GM20000 (cell line): Measurements from ENCODE around the gene EXOC4.
"Not testable (repeated sequence)": the region's sequence is repeated elsewhere in the genome, so short reads cannot be mapped to it uniquely, and the experiment has no call there.

Experiments
- DNase-seq: peaks from one replicate; pipeline ENCODE4 v3.0.0; 2012; ENCODE audit warnings: low spot score
- TF ChIP-seq, protein P1 (sequence below): IDR thresholded peaks from 2 replicates; pipeline ENCODE4 v1.5.1; 2012; ENCODE audit warnings: mild to moderate bottlenecking, control low read depth; ENCODE audit errors: extremely low read depth, missing control alignments

The EXOC4 gene

DNA sequence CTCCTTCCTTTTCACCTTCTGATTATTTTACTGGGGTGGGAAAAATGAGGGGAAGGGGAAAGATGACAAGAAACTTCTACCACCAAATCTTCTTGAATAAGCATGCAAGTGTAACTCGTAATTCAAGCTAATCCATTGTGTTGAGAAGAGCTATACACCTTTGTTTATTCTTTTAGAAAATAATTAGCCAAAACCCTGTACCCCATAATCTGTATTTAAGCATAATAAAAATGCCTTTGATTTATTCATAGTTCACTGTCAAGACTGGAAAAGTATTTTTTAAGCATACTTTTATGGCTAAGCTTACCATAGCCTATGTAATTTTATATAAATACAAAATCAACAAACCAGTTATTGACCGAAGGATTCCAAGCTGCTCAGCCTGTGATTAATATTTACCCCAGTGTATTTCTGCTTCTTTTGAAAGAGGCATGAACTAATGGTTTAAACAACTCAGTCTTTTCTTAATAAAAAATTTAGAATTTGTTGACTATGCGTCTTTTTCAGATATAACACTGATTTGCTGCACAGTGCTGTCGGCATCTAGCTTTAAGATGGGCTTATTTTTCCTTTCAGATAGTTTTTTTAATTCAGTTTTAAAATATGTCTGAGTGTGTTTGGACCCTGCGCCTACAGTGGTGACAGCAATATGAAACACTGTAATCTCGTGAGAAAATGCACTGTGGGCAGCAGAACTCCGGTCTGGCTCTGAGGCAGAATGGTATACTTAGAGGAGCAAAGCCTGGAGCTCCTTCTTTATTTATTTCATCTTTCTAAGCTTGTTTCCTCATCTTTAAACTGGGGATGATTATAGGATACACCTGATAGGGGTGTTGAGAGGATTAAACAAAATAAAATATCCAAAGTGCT is 635.4 kb downstream of the EXOC4 start:
- TF ChIP-seq, protein P1, sequence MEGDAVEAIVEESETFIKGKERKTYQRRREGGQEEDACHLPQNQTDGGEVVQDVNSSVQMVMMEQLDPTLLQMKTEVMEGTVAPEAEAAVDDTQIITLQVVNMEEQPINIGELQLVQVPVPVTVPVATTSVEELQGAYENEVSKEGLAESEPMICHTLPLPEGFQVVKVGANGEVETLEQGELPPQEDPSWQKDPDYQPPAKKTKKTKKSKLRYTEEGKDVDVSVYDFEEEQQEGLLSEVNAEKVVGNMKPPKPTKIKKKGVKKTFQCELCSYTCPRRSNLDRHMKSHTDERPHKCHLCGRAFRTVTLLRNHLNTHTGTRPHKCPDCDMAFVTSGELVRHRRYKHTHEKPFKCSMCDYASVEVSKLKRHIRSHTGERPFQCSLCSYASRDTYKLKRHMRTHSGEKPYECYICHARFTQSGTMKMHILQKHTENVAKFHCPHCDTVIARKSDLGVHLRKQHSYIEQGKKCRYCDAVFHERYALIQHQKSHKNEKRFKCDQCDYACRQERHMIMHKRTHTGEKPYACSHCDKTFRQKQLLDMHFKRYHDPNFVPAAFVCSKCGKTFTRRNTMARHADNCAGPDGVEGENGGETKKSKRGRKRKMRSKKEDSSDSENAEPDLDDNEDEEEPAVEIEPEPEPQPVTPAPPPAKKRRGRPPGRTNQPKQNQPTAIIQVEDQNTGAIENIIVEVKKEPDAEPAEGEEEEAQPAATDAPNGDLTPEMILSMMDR, result no peak
- DNase-seq, result no peak

DNA sequence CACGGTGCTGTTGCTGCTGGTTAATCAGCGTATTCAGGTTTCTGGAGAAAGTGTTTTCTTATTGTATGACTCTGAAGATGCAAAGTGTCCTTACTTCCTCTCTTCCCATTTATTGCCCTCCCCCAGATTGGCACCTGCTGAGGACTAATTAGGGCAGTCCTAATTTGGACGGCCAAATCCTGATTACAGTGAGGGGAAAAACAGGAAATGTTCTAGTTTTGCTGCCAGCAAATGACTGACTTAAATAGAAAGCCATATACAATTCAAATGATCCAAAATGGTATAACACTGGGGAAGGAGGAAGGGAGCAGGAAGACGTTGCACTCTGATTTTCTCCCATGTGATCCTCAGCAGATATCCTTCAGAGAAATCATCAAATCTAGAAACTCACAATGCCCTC is 651.9 kb downstream of the EXOC4 start:
- TF ChIP-seq, protein P1, result no peak

DNA sequence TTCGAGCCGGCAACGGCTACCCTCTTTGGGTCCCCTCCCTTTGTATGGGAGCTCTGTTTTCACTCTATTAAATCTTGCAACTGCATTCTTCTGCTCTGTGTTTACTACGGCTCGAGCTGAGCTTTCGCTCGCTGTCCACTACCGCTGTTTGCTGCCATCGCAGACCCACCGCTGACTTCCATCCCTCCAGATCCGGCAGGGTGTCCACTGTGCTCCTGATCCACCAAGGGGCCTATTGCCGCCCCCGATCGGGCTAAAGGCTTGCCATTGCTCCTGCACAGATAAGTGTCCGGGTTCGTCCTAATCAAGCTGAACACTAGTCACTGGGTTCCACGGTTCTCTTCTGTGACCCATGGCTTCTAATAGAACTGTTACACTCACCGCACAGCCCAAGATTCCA is 653.7 kb downstream of the EXOC4 start:
- DNase-seq, result not testable (repeated sequence)

More for the DNA sequence above, 651.9 kb downstream of the EXOC4 start:
- DNase-seq, result no peak

DNA sequence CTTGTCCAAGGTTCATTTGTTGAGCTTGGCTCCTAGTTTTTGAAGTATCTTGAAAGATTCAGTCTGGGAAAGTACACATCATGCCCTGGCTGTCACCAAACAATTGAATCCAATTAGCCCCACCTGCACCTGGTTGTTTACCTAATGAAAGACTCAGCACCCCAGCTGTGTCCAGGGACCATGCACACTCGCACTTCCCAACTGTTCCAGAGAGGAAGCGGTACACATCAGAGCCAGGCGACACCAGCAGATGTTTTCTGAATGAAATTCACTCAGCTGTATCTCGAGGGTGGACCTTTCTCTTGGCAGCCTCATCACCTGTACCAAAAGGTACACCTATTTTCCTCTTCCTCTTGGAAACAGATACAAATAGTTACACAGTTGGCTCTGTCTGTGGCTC is 657.9 kb downstream of the EXOC4 start:
- DNase-seq, result no peak
- TF ChIP-seq, protein P1, result no peak

DNA sequence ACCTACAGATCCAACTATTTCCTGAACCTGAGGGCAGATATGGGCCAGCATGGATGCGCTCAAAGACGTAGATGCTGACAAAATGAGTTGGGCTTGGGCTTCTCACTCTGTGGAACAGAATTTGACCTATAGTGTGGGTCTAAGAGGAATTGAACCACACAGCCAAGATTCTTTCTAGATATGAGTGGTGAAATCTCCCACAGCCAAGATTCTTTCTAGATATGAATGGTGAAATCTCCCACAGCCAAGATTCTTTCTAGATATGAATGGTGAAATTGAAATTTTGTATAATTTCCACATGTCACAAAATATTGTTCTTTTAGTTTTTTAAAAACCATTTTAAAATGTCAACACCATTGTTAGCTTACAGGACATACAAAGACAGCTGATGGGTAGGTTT is 658.8 kb downstream of the EXOC4 start:
- no peak for DNase-seq
- TF ChIP-seq, protein P1, result no peak

DNA sequence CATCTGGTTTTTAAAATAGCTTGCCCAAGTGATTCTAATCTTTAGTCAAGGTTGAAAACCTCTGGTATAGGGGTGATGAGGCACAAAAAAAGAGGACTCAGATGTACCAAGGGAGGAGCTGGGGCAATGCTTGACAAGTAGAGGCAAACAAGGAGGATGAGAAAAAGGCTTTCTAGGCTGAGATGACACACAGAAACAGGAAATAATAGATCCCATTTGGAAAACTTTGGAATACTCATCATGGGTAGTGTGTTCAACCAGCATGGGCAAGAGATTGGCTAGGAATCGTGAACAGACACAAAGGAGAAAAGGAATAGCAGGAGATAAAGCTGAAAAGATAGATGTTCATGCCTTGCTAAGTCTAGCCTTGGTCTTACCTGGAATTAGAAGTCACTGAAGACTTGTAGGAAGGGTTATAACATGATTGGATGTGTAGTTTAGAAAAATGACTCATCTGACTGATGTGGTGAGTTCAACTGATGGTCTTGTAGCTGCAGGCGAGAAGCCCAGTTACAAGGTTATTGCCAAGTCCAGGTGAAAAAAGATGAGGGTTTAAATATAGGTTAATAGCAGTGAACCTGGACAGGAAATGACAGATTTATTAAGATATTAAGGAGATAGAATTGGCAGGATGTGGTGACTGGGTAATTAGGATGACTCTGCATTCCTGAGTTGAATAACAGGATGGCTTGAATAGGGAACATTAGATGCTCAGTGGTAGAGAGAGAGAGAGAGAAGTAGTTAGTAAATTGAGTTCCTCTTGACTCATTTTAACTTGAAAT is 660.2 kb downstream of the EXOC4 start:
- TF ChIP-seq, protein P1, result no peak
- DNase-seq, result no peak

DNA sequence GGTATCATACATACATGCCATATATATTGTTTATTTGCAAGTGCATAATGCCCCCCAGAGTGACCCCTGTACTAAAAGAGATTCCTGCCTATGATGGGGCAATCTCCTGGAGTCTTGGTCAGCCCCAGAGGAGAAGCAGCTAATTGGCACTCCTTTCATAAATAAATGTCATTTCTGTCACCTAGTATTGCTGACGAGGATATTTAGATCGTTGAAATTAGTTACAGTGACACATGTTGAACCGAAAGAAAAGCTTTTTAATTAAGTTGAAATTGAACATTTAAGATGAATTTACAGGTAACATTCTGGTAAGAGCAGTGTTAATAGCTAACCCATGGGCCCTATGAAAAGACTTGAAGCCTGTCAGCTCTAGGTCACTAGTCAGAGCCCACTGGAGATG is 663.7 kb downstream of the EXOC4 start:
- no peak for DNase-seq
- TF ChIP-seq, protein P1, result no peak
